ENCODE measurements around the gene RCOR1. TPM values are rescaled to one million over a fixed set of nuclear protein-coding genes. Genes with fewer than 3 reads are reported as not detected.

RCOR1 gene
- total and polyA plus RNA-seq, 2 of the 4 experiments (the other 2 are of a cell fraction), result 9.0 to 11.2 TPM

DNA sequence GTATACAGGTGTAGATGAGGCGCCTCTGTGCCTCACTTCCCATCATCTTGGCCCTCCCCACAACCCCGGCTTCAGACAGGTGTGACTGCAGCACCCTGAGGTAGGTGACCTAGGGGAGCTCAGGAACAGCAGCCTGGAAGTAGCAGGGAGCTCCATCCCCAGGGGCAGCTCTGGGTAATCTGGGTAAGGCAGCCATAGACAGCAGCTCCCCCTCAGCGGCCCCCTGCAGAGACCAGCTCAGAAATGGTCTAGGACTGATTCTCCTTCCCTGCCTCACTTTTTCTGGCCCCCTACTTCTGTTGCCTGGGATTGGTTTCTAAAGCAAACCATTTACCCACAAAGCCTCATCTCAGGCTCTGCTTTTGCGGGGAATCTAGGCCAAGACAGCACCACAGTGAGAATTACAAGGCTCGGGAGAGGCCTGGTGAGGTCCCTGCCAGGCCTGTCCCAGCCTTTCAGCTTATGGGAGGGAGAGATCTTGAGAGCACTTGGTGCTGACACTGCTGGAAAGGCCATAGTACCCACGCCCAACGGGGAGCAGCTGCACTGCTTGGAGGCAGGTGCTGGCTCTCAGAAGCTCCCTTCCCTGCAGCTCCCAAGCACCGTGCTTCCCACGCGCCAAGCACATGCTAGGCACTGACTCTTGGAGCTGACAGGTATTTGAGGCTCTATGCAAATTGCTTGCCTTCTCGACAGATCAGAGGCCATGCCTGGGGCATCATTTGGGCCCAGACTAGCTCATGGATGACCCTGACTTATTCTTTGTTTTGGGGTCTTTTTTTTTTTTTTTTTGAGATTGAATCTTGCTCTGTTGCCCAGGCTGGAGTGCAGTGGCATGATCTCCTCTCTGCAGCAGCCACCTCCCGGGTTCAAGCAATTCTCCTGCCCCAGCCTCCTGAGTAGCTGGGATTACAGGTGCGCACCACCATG lies 139.7 kb downstream of the RCOR1 start:
- CTCF ChIA-PET, result no interaction called here
- Histone ChIP-seq H3K23ac (ENCODE audit: low read depth, low read length) (no peak overlapping the region), H2AK5ac (ENCODE audit: low read depth, low read length) (no peak overlapping the region), H3K14ac (replicated peaks; ENCODE audit: low read depth, low read length) (no peak overlapping the region), H3K79me1 (ENCODE audit: low read depth in 1 of 2, low read length in 2 of 2) (peaks cover 0 to 4% of the 10 kb centered on the region in 2 experiments; a peak in 1 of 4 replicates), H2BK15ac (ENCODE audit: low read depth, low read length) (no peak overlapping the region), H2BK120ac (ENCODE audit: low read depth, low read length) (no peak overlapping the region), H2AFZ (replicated peaks; ENCODE audit: low read length, poor library complexity) (no peak overlapping the region), H3K9me1 (ENCODE audit: insufficient read depth, low read length) (peaks cover 7% of the 10 kb centered on the region; the same call in 1 of the 2 replicates), H2AK9ac (replicated peaks; ENCODE audit: low read depth, low read length, poor library complexity) (no peak overlapping the region), H2BK5ac (ENCODE audit: low read depth, low read length, poor library complexity, severe bottlenecking) (no peak overlapping the region), H3K18ac (ENCODE audit: low read depth, low read length) (no peak overlapping the region), H3K4ac (ENCODE audit: low read depth, low read length) (no peak overlapping the region), H3K27ac (ENCODE audit: insufficient read depth, low read length) (no peak overlapping the region), H4K91ac (ENCODE audit: insufficient read depth, low read depth, low read length) (no peak overlapping the region), H3K4me1 (ENCODE audit: control insufficient read depth, insufficient read depth, low read length) (no peaks in the 10 kb centered on the region), H3K27me3 (ENCODE audit: control insufficient read depth, insufficient read depth, low read length) (no peaks in the 10 kb centered on the region), H4K20me1 (ENCODE audit: insufficient read depth, low read length) (no peaks in the 10 kb centered on the region; the same call in 1 of the 2 replicates), H3K4me3 (ENCODE audit: insufficient read depth, low read depth, low read length) (no peak overlapping the region), H2BK20ac (ENCODE audit: low read depth, low read length) (no peak overlapping the region), H3K56ac (ENCODE audit: extremely low read depth, insufficient read depth, low read length) (no peak overlapping the region), H3K4me2 (ENCODE audit: low read depth, low read length) (no peak overlapping the region), H4K5ac (ENCODE audit: low read depth, low read length) (no peak overlapping the region), H3K36me3 (ENCODE audit: control insufficient read depth, insufficient read depth, low read length) (peaks cover 18% of the 10 kb centered on the region), H3K9ac (ENCODE audit: low read depth, low read length) (no peak overlapping the region), H4K8ac (ENCODE audit: low read depth in 2 of 2, low read length in 2 of 2) (no peak overlapping the region), H3K9me3 (ENCODE audit: control insufficient read depth, insufficient read depth, low read length) (no peaks in the 10 kb centered on the region)
- WGBS, 2 experiments (ENCODE audit: extremely low coverage in 2 of 2, insufficient read length in 1 of 2), result 100% methylated on average over 5 of the region's 13 CpGs; no CpG with 5 or more reads in 1 of the 2 experiments
- DNase-seq (no peak), ATAC-seq (ENCODE audit: low read depth) (no peak)
- POLR2A ChIA-PET (ENCODE audit: unreplicated experiment), result interaction anchor here (0.6 kb wide), 2 partner anchors 77 to 118 kb away, joined by 3 to 5 read pairs; no protein-coding TSS in a partner anchor
- TF ChIP-seq SMC3 (IDR thresholded peaks at IDR 0.05; ENCODE audit: low read depth, low read length) (no peak), RAD21 (IDR thresholded peaks at IDR 0.05; ENCODE audit: low read length) (no peak), CEBPB (IDR thresholded peaks at IDR 0.05; ENCODE audit: low read depth, low read length) (no peak), POLR2A (IDR thresholded peaks at IDR 0.05; ENCODE audit: low read depth, low read length) (no peak), FOS (IDR thresholded peaks at IDR 0.05; ENCODE audit: low read depth, low read length) (no peak), MAFK (IDR thresholded peaks at IDR 0.05; ENCODE audit: low read depth, low read length) (no peak), CHD1 (IDR thresholded peaks at IDR 0.05; ENCODE audit: low read depth, low read length) (no peak), MAZ (IDR thresholded peaks at IDR 0.05; ENCODE audit: borderline replicate concordance, low read depth, low read length) (no peak), BHLHE40 (IDR thresholded peaks at IDR 0.05; ENCODE audit: low read depth, low read length) (no peak), RCOR1 (IDR thresholded peaks at IDR 0.05; ENCODE audit: insufficient replicate concordance, low read length) (no peak)
- TF ChIP-seq, protein P1, sequence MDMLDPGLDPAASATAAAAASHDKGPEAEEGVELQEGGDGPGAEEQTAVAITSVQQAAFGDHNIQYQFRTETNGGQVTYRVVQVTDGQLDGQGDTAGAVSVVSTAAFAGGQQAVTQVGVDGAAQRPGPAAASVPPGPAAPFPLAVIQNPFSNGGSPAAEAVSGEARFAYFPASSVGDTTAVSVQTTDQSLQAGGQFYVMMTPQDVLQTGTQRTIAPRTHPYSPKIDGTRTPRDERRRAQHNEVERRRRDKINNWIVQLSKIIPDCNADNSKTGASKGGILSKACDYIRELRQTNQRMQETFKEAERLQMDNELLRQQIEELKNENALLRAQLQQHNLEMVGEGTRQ (IDR thresholded peaks at IDR 0.05; ENCODE audit: low read depth, low read length), result no peak
- TF ChIP-seq, protein P2, sequence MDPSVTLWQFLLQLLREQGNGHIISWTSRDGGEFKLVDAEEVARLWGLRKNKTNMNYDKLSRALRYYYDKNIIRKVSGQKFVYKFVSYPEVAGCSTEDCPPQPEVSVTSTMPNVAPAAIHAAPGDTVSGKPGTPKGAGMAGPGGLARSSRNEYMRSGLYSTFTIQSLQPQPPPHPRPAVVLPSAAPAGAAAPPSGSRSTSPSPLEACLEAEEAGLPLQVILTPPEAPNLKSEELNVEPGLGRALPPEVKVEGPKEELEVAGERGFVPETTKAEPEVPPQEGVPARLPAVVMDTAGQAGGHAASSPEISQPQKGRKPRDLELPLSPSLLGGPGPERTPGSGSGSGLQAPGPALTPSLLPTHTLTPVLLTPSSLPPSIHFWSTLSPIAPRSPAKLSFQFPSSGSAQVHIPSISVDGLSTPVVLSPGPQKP (IDR thresholded peaks at IDR 0.05; ENCODE audit: borderline replicate concordance, low read depth, low read length), result no peak
- TF ChIP-seq, protein P3, sequence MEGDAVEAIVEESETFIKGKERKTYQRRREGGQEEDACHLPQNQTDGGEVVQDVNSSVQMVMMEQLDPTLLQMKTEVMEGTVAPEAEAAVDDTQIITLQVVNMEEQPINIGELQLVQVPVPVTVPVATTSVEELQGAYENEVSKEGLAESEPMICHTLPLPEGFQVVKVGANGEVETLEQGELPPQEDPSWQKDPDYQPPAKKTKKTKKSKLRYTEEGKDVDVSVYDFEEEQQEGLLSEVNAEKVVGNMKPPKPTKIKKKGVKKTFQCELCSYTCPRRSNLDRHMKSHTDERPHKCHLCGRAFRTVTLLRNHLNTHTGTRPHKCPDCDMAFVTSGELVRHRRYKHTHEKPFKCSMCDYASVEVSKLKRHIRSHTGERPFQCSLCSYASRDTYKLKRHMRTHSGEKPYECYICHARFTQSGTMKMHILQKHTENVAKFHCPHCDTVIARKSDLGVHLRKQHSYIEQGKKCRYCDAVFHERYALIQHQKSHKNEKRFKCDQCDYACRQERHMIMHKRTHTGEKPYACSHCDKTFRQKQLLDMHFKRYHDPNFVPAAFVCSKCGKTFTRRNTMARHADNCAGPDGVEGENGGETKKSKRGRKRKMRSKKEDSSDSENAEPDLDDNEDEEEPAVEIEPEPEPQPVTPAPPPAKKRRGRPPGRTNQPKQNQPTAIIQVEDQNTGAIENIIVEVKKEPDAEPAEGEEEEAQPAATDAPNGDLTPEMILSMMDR (conservative IDR thresholded peaks at IDR 0.05; ENCODE audit: low read depth, low read length), result no peak
- in situ Hi-C loops (cut with MboI; ENCODE audit: low sequenced_read_pairs) (no loop called here), intact Hi-C loops (cut with micrococcal nuclease) (no loop called here), dilution Hi-C loops (cut with HindIII; ENCODE audit: low sequenced_read_pairs, unreplicated experiment) (no loop called here)
- BruUV-seq (replicated peaks), result no TSS peak
